Endothelial cell of umbilical vein (primary cell): ENCODE data around the gene PRDM16. TPM values are rescaled to one million over a fixed set of nuclear protein-coding genes. Genes with fewer than 3 reads are reported as not detected.

Source experiments
- BruUV-seq: library from RNA; stranded (reverse); fragments of 400-500 nt; replicated peaks from 2 replicates; lab custom pipeline; 2021; lab: Mats Ljungman, UMichigan
- CTCF ChIA-PET: fragments of 300-600, 350-600 bp; sonication (Branson Sonifier 250); formaldehyde crosslinking; loops from one replicate; lab custom pipeline; 2021; ENCODE audit warnings: antibody characterized with exemption, inconsistent platforms; lab: Charles Lee
- POLR2A ChIA-PET: fragments of 300-600, 350-600 bp; sonication (Branson Sonifier 250); formaldehyde crosslinking; loops from one replicate; lab custom pipeline; 2021; ENCODE audit warnings: antibody characterized with exemption, inconsistent platforms; lab: Charles Lee
- DNase-seq: peaks from one replicate; pipeline ENCODE4 v3.0.0-alpha.2; 2011; ENCODE audit warnings: low read depth, low spot score
- FAIRE-seq: peaks from 2 replicates; lab custom pipeline; 2011; peaks lifted over from hg19 to GRCh38; lab: Jason Lieb, UNC
- H2AFZ ChIP-seq: 2 replicates; pipeline ENCODE4 v1.6.0; 2012; ENCODE audit warnings: low read depth, low read length, control low read depth, inconsistent platforms
- H3K27ac ChIP-seq: 2 replicates; pipeline ENCODE4 v1.5.1; 2011; ENCODE audit warnings: low read depth, mild to moderate bottlenecking, control low read depth, low read length, moderate library complexity; ENCODE audit not compliant: insufficient read depth
- H3K27me3 ChIP-seq, 2 experiments: 2 replicates each; pipeline versions ENCODE4 v1.6.0 to v1.6.1; 2011; ENCODE audit warnings: low read length in 2 of 2, mixed read lengths in 1 of 2; ENCODE audit not compliant: control insufficient read depth in 2 of 2, insufficient read depth in 2 of 2
- H3K36me3 ChIP-seq, 2 experiments: 2 replicates in 1 of 2; 3 replicates in 1 of 2; pipeline ENCODE4 v1.5.1; 2011; ENCODE audit warnings: low read length in 2 of 2, mild to moderate bottlenecking in 1 of 2, moderate library complexity in 1 of 2; ENCODE audit not compliant: control insufficient read depth in 2 of 2, insufficient read depth in 2 of 2; ENCODE audit errors: extremely low read depth in 1 of 2
- H3K4me1 ChIP-seq: 3 replicates; pipeline ENCODE4 v1.5.1; 2011; ENCODE audit warnings: mild to moderate bottlenecking, low read length; ENCODE audit not compliant: control insufficient read depth, insufficient read depth; ENCODE audit errors: extremely low read depth
- H3K4me2 ChIP-seq: 2 replicates; pipeline ENCODE4 v1.6.1; 2011; ENCODE audit warnings: low read length, control low read depth, mixed read lengths; ENCODE audit not compliant: insufficient read depth
- H3K4me3 ChIP-seq, 3 experiments: fragments of 200-600 bp in 1 of 3; sonication (generic), shearing (Covaris generic) in 1 of 3; replicated peaks in 1 of 3; 2 replicates each; pipeline ENCODE4 v1.5.1; 2011 to 2016; ENCODE audit warnings: control low read depth in 3 of 3, low read length in 3 of 3, mild to moderate bottlenecking in 2 of 3, inconsistent platforms in 1 of 3, low read depth in 1 of 3, moderate library complexity in 1 of 3; ENCODE audit not compliant: insufficient read depth in 1 of 3
- H3K79me2 ChIP-seq: 2 replicates; pipeline ENCODE4 v1.6.0; 2012; ENCODE audit warnings: low read length, inconsistent platforms; ENCODE audit not compliant: control insufficient read depth, insufficient read depth
- H3K9ac ChIP-seq: replicated peaks from 2 replicates; pipeline ENCODE3; 2011; ENCODE audit warnings: low read length, control low read depth; ENCODE audit not compliant: insufficient read depth; ENCODE audit errors: extremely low read depth
- H3K9me1 ChIP-seq: replicated peaks from 3 replicates; pipeline ENCODE4 v1.6.0; 2011; ENCODE audit warnings: mild to moderate bottlenecking, low read length; ENCODE audit not compliant: control insufficient read depth, insufficient read depth; ENCODE audit errors: extremely low read depth
- H3K9me3 ChIP-seq: replicated peaks from 2 replicates; pipeline ENCODE4 v1.5.1; 2012; ENCODE audit warnings: low read length, inconsistent platforms; ENCODE audit not compliant: control insufficient read depth, insufficient read depth
- H4K20me1 ChIP-seq: replicated peaks from 2 replicates; pipeline ENCODE3; 2011; ENCODE audit warnings: mild to moderate bottlenecking, low read length; ENCODE audit not compliant: control insufficient read depth, insufficient read depth; ENCODE audit errors: extremely low read depth
- CTCF ChIP-seq, 2 donors: IDR thresholded peaks; 1 replicate in 1 of 2; 2 replicates in 1 of 2; pipeline ENCODE4 v1.5.1; 2011; ENCODE audit warnings: low read length in 2 of 2, mild to moderate bottlenecking in 2 of 2, moderate library complexity in 2 of 2, control low read depth in 1 of 2, inconsistent platforms in 1 of 2, low read depth in 1 of 2; ENCODE audit not compliant: insufficient read depth in 1 of 2; ENCODE audit errors: extremely low read depth in 1 of 2
- EZH2 ChIP-seq: IDR thresholded peaks from 2 replicates; pipeline ENCODE4 v1.6.1; 2012; ENCODE audit warnings: borderline replicate concordance, low read depth, mild to moderate bottlenecking, moderate library complexity, low read length, inconsistent platforms; ENCODE audit not compliant: severe bottlenecking
- JUN ChIP-seq: IDR thresholded peaks from 2 replicates; pipeline ENCODE4 v1.6.1; 2011; ENCODE audit warnings: borderline replicate concordance, low read depth; ENCODE audit not compliant: insufficient read length, insufficient read depth
- MYC ChIP-seq: IDR thresholded peaks from one replicate; pipeline ENCODE4 v1.6.1; 2011; ENCODE audit warnings: mild to moderate bottlenecking, low read depth, low read length
- POLR2A ChIP-seq: IDR thresholded peaks from 2 replicates; pipeline ENCODE4 v1.6.1; 2012; ENCODE audit warnings: low read depth, mild to moderate bottlenecking, control low read depth, low read length
- dilution Hi-C: fragments of 300-500 bp; cut with MboI; formaldehyde crosslinking; loops from one replicate; pipeline ENCODE4 v1.15.0; 2019; ENCODE audit warnings: low sequenced_read_pairs; ENCODE audit not compliant: extremely low pct_ligation_motif_present
- intact Hi-C: fragments of 100-400 bp; cut with micrococcal nuclease; formaldehyde crosslinking; loops from one replicate; pipeline ENCODE4 v1.10.0; 2022
- polyA plus RNA-seq, 4 experiments: library from polyadenylated mRNA; depleted of rRNA in 3 of 4; stranded (reverse) in 3 of 4; unstranded in 1 of 4; fragments of >200 nt; gene quantifications; 2 replicates each; pipeline versions ENCODE4 v1.2.1 to v1.2.3, GENCODE V29; 2011 to 2012; ENCODE audit warnings: missing spikeins in 1 of 4
- total RNA-seq: library from RNA; stranded (reverse); gene quantifications from 2 replicates; pipeline ENCODE4 v1.2.3, GENCODE V29; 2021
- TF ChIP-seq, protein P1 (sequence below): IDR thresholded peaks from 2 replicates; pipeline ENCODE4 v1.6.1; 2011; ENCODE audit not compliant: insufficient read depth, insufficient read length

PRDM16 gene
- total and polyA plus RNA-seq, 2 donors (not counting 3 experiments of a cell fraction or from before 2014, with no cell fraction given): not detected

GRCh38 chr1:3409366-3410141, 340.6 kb downstream of the PRDM16 start:
- Histone ChIP-seq H3K9ac (no peak overlapping the region), H3K4me2 (no peak overlapping the region), H3K79me2 (no peaks in the 10 kb centered on the region), H3K9me1 (no peaks in the 10 kb centered on the region), H2AFZ (no peak overlapping the region), H3K4me1 (no peaks in the 10 kb centered on the region), H3K36me3 (no peaks in the 10 kb centered on the region), H3K27me3 (no peaks in the 10 kb centered on the region), H4K20me1 (no peaks in the 10 kb centered on the region), H3K9me3 (no peaks in the 10 kb centered on the region), H3K27ac (no peak overlapping the region), H3K4me3 (no peak overlapping the region)
- ChIA-PET POLR2A (no interaction called here), CTCF (interaction anchor here (0.9 kb wide), 2 partner anchors 339 to 995 kb away, joined by 3 read pairs; no protein-coding TSS in a partner anchor)
- no peak for TF ChIP-seq JUN
- TF ChIP-seq POLR2A: no peak
- no peak for TF ChIP-seq CTCF (IDR thresholded peaks at IDR 0.05; ENCODE audit: extremely low read depth in 1 of 2, insufficient read depth in 1 of 2, low read depth in 1 of 2, low read length in 2 of 2)
- no peak for TF ChIP-seq EZH2
- TF ChIP-seq, protein P1, sequence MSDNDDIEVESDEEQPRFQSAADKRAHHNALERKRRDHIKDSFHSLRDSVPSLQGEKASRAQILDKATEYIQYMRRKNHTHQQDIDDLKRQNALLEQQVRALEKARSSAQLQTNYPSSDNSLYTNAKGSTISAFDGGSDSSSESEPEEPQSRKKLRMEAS: no peak
- no peak for TF ChIP-seq MYC
- FAIRE-seq (no peak), DNase-seq (no peak)
- dilution Hi-C loops (no loop called here), intact Hi-C loops (loop anchor here (10.0 kb wide), 1 partner anchor 765 kb away; no protein-coding TSS in a partner anchor)
- no TSS peak for BruUV-seq
